ENCODE data around the gene IGFN1.
"Not testable (repeated sequence)": the region's sequence is repeated elsewhere in the genome, so short reads cannot be mapped to it uniquely, and the experiment has no call there.

IGFN1 gene

GRCh38 chr1:201218409-201218808, 27.8 kb downstream of the IGFN1 start:
- FAIRE-seq, result no peak

- FAIRE-seq, result no peak
Measured at GRCh38 chr1:201219481-201220387, 29.1 kb downstream of the IGFN1 start.

- FAIRE-seq, result no peak
Measured at GRCh38 chr1:201220388-201220715, 29.7 kb downstream of the IGFN1 start.

GRCh38 chr1:201221201-201221846, 30.7 kb downstream of the IGFN1 start:
- FAIRE-seq, result no peak

GRCh38 chr1:201222125-201222524, 31.5 kb downstream of the IGFN1 start:
- FAIRE-seq, result no peak

GRCh38 chr1:201223852-201224665, 33.4 kb downstream of the IGFN1 start:
- no peak for FAIRE-seq

- no peak for FAIRE-seq
Measured at GRCh38 chr1:201224666-201225370, 34.2 kb downstream of the IGFN1 start.

- no peak for FAIRE-seq
Measured at GRCh38 chr1:201226178-201226514, 35.5 kb downstream of the IGFN1 start.

GRCh38 chr1:201226859-201227488, 36.4 kb downstream of the IGFN1 start:
- no peak for FAIRE-seq

GRCh38 chr1:201228011-201228983, 37.7 kb downstream of the IGFN1 start:
- no peak for FAIRE-seq

GRCh38 chr1:201229095-201229494, 38.5 kb downstream of the IGFN1 start:
- no peak for FAIRE-seq

- FAIRE-seq, result no peak
Measured at GRCh38 chr1:201229771-201230635, 39.4 kb downstream of the IGFN1 start.

GRCh38 chr1:201230676-201231075, 40.1 kb downstream of the IGFN1 start:
- FAIRE-seq, result no peak

GRCh38 chr1:201239646-201240045, 49.0 kb downstream of the IGFN1 start:
- not testable (repeated sequence) for FAIRE-seq

GRCh38 chr1:201240171-201240570, 49.5 kb downstream of the IGFN1 start:
- FAIRE-seq, result no peak

GRCh38 chr1:201241736-201242135, 51.1 kb downstream of the IGFN1 start:
- no peak for FAIRE-seq

- FAIRE-seq, result no peak
Measured at GRCh38 chr1:201245082-201245481, 54.5 kb downstream of the IGFN1 start.

- no peak for FAIRE-seq
Measured at GRCh38 chr1:201248721-201249559, 58.3 kb downstream of the IGFN1 start.

Measured in endometrium (tissue), 2 donors.